ENCODE data around the gene CHMP4A.

Gene CHMP4A

GRCh38 chr14:24179961-24180796, 33.1 kb downstream of the CHMP4A start:
- no peak for DNase-seq (ENCODE audit: low read depth in 2 of 2)

- no peak for DNase-seq (ENCODE audit: low read depth in 2 of 2)
These were observed 33.9 kb downstream of the CHMP4A start for GRCh38 chr14:24179294-24179960.

GRCh38 chr14:24178399-24179178, 34.7 kb downstream of the CHMP4A start:
- no peak for DNase-seq (ENCODE audit: low read depth in 2 of 2)

DNA sequence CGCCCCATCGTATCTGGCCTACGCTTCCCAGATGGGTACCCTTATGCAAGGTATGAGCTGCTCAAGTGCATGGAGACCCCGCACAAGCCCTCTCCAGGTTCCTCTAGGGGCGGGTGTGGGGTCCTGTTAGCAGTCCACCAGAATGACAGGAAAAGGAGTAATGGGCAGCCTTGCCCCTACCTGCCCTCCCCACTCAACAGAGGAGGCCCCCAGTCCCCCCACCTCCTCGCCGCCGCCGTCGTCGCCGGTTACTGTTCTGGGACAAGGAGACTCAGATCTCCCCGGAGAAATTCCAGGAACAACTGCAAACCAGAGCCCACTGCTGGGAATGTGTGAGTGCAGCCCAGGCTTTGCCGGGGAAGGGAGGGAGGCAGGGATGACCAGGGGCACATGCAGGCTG, 35.4 kb downstream of the CHMP4A start:
- DNase-seq (ENCODE audit: low read depth in 2 of 2) = no peak

- no peak for DNase-seq (ENCODE audit: low read depth in 2 of 2)
These were observed 36.1 kb downstream of the CHMP4A start for GRCh38 chr14:24177041-24177825.

DNA sequence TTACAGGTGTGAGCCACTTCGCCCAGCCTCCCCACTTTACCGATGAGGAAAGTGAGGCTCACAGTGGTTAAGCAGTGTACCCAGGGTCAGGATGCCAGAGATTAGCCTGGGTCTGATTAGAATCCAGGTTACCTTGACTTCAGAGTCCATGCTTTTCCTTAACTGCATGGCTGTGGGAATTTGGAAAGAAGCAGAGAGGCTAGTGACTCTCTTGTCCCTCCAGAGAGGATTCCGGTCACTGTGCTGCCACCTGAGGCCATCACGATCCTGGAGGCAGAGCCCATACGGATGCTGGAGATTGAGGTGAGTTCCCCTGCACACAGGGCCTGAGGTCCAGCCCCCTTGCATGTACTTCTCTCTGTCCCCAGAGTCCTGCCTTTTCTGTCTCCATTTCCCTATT, 36.7 kb downstream of the CHMP4A start:
- no peak for DNase-seq (ENCODE audit: low read depth in 2 of 2)

GRCh38 chr14:24172871-24173281, 40.4 kb downstream of the CHMP4A start:
- DNase-seq (ENCODE audit: low read depth in 2 of 2) = no peak

DNA sequence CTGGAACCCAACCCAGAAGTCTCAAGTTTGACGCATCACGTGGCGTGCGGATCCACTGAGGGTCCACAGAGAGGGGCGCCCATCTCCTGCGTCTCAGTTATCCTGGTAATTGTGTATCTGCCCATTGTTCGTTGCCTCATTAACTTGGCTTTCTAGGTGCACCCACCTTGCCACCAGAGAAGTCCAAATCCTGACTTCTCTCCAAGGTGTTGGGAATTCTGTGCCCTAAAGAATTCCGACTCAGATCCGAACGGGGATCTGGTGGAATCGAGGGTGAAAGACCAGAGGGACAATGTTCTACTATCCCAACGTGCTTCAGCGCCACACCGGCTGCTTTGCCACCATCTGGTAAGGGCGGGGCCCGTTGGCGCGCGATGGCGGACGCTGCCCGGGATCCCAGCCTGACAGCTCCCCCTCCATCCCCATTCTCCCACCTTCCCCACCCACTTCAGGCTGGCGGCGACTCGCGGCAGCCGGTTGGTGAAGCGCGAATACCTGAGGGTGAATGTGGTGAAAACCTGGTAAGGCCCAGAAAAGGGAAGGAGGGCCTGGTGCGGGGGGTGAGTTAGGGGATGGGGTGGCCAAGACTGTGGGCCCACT, 40.9 kb downstream of the CHMP4A start:
- no peak for DNase-seq (ENCODE audit: low read depth in 2 of 2)

GRCh38 chr14:24171422-24172260, 41.6 kb downstream of the CHMP4A start, which contains the start of gene REC8:
REC8 (plus strand) TSS chr14:24172080; CDS start chr14:24172553, 473 bp downstream.
- peak in 1 of 2 donors; percentile 58 for DNase-seq (ENCODE audit: low read depth in 2 of 2)

DNA sequence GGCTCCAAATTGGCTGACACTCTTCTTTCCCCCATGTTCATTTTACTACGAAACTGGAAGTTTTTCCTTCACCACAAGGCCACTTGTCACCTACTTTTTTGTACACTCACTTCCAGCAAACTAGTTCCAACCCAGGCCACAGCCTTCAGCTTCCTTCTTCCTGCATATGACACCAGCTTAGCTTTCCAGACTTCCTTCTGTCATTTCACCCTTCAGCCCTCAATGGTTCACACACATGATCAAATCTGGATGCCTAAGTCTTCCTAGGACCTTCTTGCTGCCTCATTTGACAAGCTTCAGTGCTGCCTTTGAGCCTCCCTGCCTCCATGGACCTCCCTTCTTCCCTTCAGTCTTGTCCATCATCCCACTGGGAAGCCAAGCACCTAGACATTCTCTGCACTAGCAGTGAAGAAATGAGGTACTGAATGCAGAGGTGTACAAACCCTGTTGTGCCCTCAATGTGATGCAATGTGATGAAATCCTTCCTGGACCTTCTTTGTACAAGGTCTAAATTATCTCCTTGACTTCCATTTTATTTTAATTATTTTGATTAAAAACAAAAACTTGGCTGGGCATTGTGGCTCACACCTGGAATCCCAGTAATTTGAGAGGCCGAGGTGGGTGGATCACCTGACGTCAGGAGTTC, 45.7 kb downstream of the CHMP4A start:
- DNase-seq (ENCODE audit: low read depth in 2 of 2) = no peak

DNA sequence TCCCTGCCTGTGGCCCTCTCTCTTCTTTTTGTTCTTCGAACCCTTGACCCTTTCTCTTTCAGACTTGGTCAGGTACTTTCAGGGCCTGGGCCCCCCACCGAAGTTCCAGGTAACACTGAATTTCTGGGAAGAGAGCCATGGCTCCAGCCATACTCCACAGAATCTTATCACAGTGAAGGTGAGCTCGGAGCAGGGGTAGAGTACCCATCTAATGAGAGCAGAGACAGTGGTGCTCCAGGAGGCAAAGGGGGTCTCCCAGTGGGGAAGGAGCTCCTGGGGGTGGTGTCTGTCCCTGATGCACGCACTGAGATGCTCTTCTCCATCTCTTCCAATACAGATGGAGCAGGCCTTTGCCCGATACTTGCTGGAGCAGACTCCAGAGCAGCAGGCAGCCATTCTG, 47.5 kb downstream of the CHMP4A start:
- DNase-seq (ENCODE audit: low read depth in 2 of 2) = no peak

GRCh38 chr14:24164518-24164991, 48.7 kb downstream of the CHMP4A start:
- no peak for DNase-seq (ENCODE audit: low read depth in 2 of 2)

- no peak for DNase-seq (ENCODE audit: low read depth in 2 of 2)
These were observed 51.2 kb downstream of the CHMP4A start for GRCh38 chr14:24162093-24162492.

DNA sequence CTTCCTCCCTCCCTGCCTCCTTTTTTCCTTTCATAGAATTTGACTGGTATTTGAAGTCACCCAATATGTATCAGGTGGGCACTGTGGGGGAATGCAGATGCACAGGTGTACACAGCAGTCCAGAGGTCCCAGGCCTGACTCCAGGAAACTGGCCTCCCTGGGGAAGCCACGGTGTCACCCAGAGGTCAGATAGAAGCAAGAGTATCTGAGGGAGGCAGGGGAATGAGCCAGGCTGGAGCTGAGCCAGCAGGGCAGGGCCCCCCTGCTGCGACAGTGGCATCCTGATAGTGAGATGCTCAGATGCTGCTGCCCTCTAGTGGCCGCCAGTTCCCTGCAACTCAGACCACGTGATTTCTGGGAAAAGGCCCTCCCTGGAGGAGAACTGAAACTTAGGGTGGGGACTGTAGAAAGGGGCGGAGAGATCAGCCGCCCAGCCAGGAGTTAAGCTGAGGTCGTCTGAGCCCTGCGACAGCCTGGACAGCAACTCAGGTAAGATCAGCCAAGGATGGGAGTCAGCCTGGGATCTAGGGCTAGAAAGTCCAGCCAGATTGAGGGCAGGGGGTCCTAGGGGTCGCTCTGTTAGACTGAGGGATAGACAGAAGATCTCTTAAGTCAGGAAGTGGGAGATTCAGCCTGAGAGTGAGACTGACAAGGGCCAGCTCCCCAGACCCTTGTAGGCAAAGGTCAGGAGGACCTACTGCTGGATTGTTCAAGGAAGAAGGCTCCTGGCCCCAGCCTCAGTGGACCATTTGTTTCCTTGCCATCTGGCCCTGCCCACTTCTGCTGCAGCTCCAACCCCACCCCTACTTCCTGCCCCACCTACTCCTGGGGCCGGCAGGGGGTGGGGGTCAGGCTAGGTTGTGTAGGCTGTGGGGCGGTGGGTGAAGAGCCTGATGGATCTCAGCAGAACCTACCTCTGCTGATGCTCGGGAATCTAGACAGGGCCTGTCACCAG, 52.2 kb downstream of the CHMP4A start, which contains the start of gene IRF9:
Gene IRF9 (plus strand): TSS at position 416 of the 955 bp plus-strand sequence. CDS start 880 bp downstream, outside the sequence.
- peak; percentile 95 to 99 for DNase-seq (ENCODE audit: low read depth in 2 of 2)

DNA sequence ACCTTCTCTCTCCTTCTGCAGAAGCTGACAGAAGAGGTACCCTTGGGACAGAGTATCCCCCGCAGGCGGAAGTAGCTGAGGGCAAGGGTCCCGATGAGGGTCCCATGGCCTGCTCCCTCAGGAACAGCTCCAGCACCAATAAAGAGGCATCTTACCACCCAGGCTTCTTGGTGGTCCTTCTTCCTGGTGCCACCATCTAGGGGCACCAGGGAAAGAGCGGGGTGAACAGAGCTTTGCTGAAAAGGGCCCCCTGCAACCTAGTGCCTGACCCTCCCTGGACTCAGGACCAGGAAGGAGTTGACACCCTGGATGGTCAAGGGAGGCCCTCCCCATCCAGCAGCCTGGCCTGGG, 52.8 kb downstream of the CHMP4A start:
- no peak for DNase-seq (ENCODE audit: low read depth in 2 of 2)

DNA sequence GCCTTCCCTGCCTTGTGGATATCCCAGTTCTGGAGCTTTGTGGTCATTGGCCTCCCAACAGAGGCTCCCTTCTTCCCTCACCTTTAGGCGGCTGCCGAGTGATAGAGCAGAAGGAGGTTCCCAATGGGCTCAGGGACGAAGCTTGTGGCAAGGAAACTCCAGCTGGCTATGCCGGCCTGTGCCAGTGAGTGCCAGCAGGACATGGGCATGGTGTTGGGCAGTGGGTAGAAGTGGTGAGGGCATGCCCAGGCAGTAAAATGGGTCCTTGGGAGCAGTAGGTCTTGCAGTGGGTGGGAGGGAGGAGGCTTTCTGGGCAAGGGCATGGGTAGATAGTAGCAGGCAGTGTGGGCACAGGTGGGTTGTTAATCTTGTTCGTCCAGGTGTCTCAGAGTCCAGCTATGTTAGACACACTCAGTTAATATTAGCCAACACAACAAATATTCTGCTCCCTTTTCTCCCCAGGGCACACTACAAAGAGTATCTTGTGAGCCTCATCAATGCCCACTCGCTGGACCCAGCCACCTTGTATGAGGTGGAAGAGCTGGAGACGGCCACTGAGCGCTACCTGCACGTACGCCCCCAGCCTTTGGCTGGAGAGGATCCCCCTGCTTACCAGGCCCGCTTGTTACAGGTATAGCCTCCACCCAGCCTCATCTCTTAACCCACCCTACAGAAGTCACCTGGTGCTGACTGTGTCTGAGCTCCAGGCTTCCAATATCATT, 53.4 kb downstream of the CHMP4A start:
- DNase-seq (ENCODE audit: low read depth in 2 of 2) = no peak
